ENCODE results near the gene POLDIP2. TPM values are rescaled to one million over a fixed set of nuclear protein-coding genes. Genes with fewer than 3 reads are reported as not detected.
A peak's percentile ranks its signal among the peaks of the same experiment; 100 is the strongest.

POLDIP2 gene
- total and polyA plus RNA-seq, 2 of the 13 experiments (the other 11 are each of a cell fraction or from before 2014, with no cell fraction given): 85.9 to 114 TPM

DNA sequence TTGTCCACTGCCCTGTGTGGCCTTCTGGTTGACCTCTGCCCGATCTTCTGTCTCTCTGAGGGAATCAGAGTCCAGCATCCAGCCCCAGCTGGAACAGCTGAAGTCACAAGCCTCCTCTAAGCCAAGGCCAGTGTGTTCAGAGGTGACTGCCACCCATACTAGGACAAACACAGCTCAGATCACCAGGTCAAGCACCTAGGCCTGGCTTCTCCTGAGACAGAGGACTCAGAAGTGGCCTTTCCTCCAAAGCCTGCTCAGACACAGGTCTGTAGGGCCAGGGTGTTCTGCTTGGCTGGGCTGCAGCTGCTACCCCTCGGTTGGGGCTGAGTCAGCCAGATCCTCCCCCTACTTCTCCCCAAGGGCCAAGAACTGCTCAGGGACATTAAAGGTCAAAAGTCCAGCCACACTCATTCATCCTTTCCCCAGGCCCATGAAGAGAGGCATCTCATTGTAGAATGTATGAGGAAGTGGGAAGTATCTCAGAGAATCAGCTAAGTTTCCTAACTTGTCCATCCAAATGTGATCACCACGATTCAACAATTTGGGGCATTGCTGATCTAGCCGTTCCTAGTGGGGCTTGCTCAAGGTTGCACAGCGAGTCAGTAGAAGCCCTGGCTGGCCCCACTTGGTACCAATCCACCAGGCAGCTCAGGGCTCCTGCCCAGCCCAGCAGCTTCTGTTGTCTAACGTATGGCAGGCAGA is 41.1 kb upstream of the POLDIP2 start (continued):
- TF ChIP-seq ATF7-NPFF (CRISPR knock-in tag; IDR thresholded peaks at IDR 0.05; ENCODE audit: low read depth) (no peak), RARA (CRISPR knock-in tag; IDR thresholded peaks at IDR 0.05) (peak; percentile 56; the same call in 1 of the 2 replicates), RXRA (CRISPR knock-in tag; IDR thresholded peaks at IDR 0.05) (peak; percentile 36; the same call in 1 of the 2 replicates), CBX5 (CRISPR knock-in tag; IDR thresholded peaks at IDR 0.05; ENCODE audit: borderline replicate concordance) (no peak), MIER2 (CRISPR knock-in tag; IDR thresholded peaks at IDR 0.05) (no peak), BORCS8-MEF2B (CRISPR knock-in tag; IDR thresholded peaks at IDR 0.05) (0 out of 2 replicates have a peak, but pooled peaks have one; percentile 24), ZFY (CRISPR knock-in tag; IDR thresholded peaks at IDR 0.05) (0 out of 2 replicates have a peak, but pooled peaks have one; percentile 37), ZNF30 (CRISPR knock-in tag; IDR thresholded peaks at IDR 0.05) (no peak), ZNF841 (CRISPR knock-in tag; IDR thresholded peaks at IDR 0.05; ENCODE audit: borderline replicate concordance) (no peak), HOXA3 (CRISPR knock-in tag; IDR thresholded peaks at IDR 0.05) (peak; percentile 30; the same call in 1 of the 2 replicates)
- TF ChIP-seq, protein P1, sequence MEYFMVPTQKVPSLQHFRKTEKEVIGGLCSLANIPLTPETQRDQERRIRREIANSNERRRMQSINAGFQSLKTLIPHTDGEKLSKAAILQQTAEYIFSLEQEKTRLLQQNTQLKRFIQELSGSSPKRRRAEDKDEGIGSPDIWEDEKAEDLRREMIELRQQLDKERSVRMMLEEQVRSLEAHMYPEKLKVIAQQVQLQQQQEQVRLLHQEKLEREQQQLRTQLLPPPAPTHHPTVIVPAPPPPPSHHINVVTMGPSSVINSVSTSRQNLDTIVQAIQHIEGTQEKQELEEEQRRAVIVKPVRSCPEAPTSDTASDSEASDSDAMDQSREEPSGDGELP (IDR thresholded peaks at IDR 0.05; ENCODE audit: borderline replicate concordance, low read depth): peak; percentile 80; the same call in 1 of the 2 replicates
- TF ChIP-seq, protein P2, sequence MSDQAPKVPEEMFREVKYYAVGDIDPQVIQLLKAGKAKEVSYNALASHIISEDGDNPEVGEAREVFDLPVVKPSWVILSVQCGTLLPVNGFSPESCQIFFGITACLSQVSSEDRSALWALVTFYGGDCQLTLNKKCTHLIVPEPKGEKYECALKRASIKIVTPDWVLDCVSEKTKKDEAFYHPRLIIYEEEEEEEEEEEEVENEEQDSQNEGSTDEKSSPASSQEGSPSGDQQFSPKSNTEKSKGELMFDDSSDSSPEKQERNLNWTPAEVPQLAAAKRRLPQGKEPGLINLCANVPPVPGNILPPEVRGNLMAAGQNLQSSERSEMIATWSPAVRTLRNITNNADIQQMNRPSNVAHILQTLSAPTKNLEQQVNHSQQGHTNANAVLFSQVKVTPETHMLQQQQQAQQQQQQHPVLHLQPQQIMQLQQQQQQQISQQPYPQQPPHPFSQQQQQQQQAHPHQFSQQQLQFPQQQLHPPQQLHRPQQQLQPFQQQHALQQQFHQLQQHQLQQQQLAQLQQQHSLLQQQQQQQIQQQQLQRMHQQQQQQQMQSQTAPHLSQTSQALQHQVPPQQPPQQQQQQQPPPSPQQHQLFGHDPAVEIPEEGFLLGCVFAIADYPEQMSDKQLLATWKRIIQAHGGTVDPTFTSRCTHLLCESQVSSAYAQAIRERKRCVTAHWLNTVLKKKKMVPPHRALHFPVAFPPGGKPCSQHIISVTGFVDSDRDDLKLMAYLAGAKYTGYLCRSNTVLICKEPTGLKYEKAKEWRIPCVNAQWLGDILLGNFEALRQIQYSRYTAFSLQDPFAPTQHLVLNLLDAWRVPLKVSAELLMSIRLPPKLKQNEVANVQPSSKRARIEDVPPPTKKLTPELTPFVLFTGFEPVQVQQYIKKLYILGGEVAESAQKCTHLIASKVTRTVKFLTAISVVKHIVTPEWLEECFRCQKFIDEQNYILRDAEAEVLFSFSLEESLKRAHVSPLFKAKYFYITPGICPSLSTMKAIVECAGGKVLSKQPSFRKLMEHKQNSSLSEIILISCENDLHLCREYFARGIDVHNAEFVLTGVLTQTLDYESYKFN (CRISPR knock-in tag; conservative IDR thresholded peaks at IDR 0.05): peak; percentile 61
- TF ChIP-seq, protein P3, sequence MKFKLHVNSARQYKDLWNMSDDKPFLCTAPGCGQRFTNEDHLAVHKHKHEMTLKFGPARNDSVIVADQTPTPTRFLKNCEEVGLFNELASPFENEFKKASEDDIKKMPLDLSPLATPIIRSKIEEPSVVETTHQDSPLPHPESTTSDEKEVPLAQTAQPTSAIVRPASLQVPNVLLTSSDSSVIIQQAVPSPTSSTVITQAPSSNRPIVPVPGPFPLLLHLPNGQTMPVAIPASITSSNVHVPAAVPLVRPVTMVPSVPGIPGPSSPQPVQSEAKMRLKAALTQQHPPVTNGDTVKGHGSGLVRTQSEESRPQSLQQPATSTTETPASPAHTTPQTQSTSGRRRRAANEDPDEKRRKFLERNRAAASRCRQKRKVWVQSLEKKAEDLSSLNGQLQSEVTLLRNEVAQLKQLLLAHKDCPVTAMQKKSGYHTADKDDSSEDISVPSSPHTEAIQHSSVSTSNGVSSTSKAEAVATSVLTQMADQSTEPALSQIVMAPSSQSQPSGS (CRISPR knock-in tag; IDR thresholded peaks at IDR 0.05): no peak
- TF ChIP-seq, protein P4, sequence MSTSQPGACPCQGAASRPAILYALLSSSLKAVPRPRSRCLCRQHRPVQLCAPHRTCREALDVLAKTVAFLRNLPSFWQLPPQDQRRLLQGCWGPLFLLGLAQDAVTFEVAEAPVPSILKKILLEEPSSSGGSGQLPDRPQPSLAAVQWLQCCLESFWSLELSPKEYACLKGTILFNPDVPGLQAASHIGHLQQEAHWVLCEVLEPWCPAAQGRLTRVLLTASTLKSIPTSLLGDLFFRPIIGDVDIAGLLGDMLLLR (CRISPR knock-in tag; IDR thresholded peaks at IDR 0.05): no peak
- TF ChIP-seq, protein P5, sequence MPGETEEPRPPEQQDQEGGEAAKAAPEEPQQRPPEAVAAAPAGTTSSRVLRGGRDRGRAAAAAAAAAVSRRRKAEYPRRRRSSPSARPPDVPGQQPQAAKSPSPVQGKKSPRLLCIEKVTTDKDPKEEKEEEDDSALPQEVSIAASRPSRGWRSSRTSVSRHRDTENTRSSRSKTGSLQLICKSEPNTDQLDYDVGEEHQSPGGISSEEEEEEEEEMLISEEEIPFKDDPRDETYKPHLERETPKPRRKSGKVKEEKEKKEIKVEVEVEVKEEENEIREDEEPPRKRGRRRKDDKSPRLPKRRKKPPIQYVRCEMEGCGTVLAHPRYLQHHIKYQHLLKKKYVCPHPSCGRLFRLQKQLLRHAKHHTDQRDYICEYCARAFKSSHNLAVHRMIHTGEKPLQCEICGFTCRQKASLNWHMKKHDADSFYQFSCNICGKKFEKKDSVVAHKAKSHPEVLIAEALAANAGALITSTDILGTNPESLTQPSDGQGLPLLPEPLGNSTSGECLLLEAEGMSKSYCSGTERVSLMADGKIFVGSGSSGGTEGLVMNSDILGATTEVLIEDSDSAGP (CRISPR knock-in tag; IDR thresholded peaks at IDR 0.05; ENCODE audit: borderline replicate concordance): peak; percentile 43; the same call in 1 of the 2 replicates
- TF ChIP-seq, protein P6, sequence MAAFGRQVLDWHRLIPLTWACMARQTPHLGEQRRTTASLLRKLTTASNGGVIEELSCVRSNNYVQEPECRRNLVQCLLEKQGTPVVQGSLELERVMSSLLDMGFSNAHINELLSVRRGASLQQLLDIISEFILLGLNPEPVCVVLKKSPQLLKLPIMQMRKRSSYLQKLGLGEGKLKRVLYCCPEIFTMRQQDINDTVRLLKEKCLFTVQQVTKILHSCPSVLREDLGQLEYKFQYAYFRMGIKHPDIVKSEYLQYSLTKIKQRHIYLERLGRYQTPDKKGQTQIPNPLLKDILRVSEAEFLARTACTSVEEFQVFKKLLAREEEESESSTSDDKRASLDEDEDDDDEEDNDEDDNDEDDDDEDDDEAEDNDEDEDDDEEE (CRISPR knock-in tag; IDR thresholded peaks at IDR 0.05): no peak
- TF ChIP-seq, protein P7, sequence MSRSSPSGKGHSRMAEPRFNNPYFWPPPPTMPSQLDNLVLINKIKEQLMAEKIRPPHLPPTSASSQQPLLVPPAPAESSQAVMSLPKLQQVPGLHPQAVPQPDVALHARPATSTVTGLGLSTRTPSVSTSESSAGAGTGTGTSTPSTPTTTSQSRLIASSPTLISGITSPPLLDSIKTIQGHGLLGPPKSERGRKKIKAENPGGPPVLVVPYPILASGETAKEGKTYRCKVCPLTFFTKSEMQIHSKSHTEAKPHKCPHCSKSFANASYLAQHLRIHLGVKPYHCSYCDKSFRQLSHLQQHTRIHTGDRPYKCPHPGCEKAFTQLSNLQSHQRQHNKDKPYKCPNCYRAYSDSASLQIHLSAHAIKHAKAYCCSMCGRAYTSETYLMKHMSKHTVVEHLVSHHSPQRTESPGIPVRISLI (CRISPR knock-in tag; IDR thresholded peaks at IDR 0.05; ENCODE audit: borderline replicate concordance): no peak
